PC-3 (cell line): ENCODE measurements around the gene GTF3C4. TPM values are rescaled to one million over a fixed set of nuclear protein-coding genes. Genes with fewer than 3 reads are reported as not detected.

Source experiments
- ATAC-seq: fragments of 200-7000 bp; cut with Tn5 transposase; 2 replicates; pipeline ENCODE4 v1.9.1; 2020; ENCODE audit warnings: mild to moderate bottlenecking, moderate library complexity
- BruUV-seq: library from RNA; stranded (reverse); fragments of 400-500 nt; replicated peaks from 2 replicates; lab custom pipeline; 2021; lab: Mats Ljungman, UMichigan
- CTCF ChIA-PET: fragments of 300-600 bp; sonication (Branson Sonifier 250); formaldehyde crosslinking; loops from one replicate; lab custom pipeline; 2022; ENCODE audit warnings: antibody characterized with exemption; lab: Charles Lee
- POLR2A ChIA-PET: fragments of 300-600 bp; sonication (Branson Sonifier 250); formaldehyde crosslinking; loops from one replicate; lab custom pipeline; 2022; ENCODE audit warnings: antibody characterized with exemption; ENCODE audit not compliant: unreplicated experiment; lab: Charles Lee
- DNase-seq: peaks from one replicate; pipeline ENCODE4 v3.0.0-alpha.2; 2015
- H2AFZ ChIP-seq: fragments of 300-600 bp; sonication (generic); 2 replicates; pipeline ENCODE4 v1.6.0; 2016; ENCODE audit warnings: antibody characterized with exemption, low read length
- H3F3A ChIP-seq: fragments of 300-600 bp; sonication (generic); one replicate; pipeline ENCODE4 v1.6.0; 2017; ENCODE audit warnings: antibody characterized with exemption, low read length, control low read depth, mild to moderate bottlenecking; ENCODE audit not compliant: unreplicated experiment
- H3K27ac ChIP-seq: fragments of 300-600 bp; sonication (generic); 2 replicates; pipeline ENCODE4 v1.5.1; 2016; ENCODE audit warnings: mild to moderate bottlenecking, low read length
- H3K27me3 ChIP-seq: fragments of 300-600 bp; sonication (generic); 2 replicates; pipeline ENCODE4 v1.6.1; 2016; ENCODE audit warnings: low read length, mixed read lengths
- H3K36me3 ChIP-seq: fragments of 300-600 bp; sonication (generic); 2 replicates; pipeline ENCODE4 v1.6.1; 2016; ENCODE audit warnings: low read depth, mixed run types, low read length, mixed read lengths
- H3K4me1 ChIP-seq: fragments of 300-600 bp; sonication (generic); 2 replicates; pipeline ENCODE4 v1.5.1; 2016; ENCODE audit warnings: low read length; ENCODE audit not compliant: insufficient read depth
- H3K4me2 ChIP-seq: fragments of 300-600 bp; sonication (generic); 2 replicates; pipeline ENCODE4 v1.6.0; 2016; ENCODE audit warnings: low read length
- H3K4me3 ChIP-seq: fragments of 300-600 bp; sonication (generic); 2 replicates; pipeline ENCODE4 v1.5.1; 2016; ENCODE audit warnings: mild to moderate bottlenecking, low read length, mixed read lengths
- H3K79me2 ChIP-seq: fragments of 300-600 bp; sonication (generic); 2 replicates; pipeline ENCODE4 v1.6.1; 2017; ENCODE audit warnings: low read length, mixed read lengths
- H3K9ac ChIP-seq: fragments of 300-600 bp; sonication (generic); 2 replicates; pipeline ENCODE4 v1.6.0; 2016; ENCODE audit warnings: mild to moderate bottlenecking, low read length
- H3K9me2 ChIP-seq: fragments of 300-600 bp; sonication (generic); replicated peaks from 2 replicates; pipeline ENCODE4 v1.6.1; 2016; ENCODE audit warnings: mixed run types, low read length, mixed read lengths
- H3K9me3 ChIP-seq: fragments of 300-600 bp; sonication (generic); 2 replicates; pipeline ENCODE4 v1.6.1; 2016; ENCODE audit warnings: low read length, mixed read lengths
- H4K20me1 ChIP-seq: fragments of 300-600 bp; sonication (generic); 2 replicates; pipeline ENCODE4 v1.6.1; 2016; ENCODE audit warnings: low read length, mixed read lengths
- CTCF ChIP-seq: fragments of 300-600 bp; sonication (generic); conservative IDR thresholded peaks from 2 replicates; pipeline ENCODE4 v1.5.1; 2017; ENCODE audit warnings: antibody characterized with exemption, low read depth, mild to moderate bottlenecking, low read length
- EZH2 ChIP-seq: fragments of 300-600 bp; sonication (generic); IDR thresholded peaks from one replicate; pipeline ENCODE4 v1.6.1; 2017; ENCODE audit warnings: antibody characterized with exemption, mild to moderate bottlenecking, low read length; ENCODE audit not compliant: unreplicated experiment
- EZH2phosphoT487 ChIP-seq: fragments of 300-600 bp; sonication (generic); IDR thresholded peaks from 2 replicates; pipeline ENCODE4 v1.6.1; 2018; ENCODE audit warnings: mild to moderate bottlenecking, antibody characterized with exemption, low read length, borderline replicate concordance
- intact Hi-C: fragments of 100-400 bp; cut with micrococcal nuclease; formaldehyde crosslinking; loops from 2 replicates; pipeline ENCODE4 v1.9.0; 2023
- total RNA-seq: library from RNA; depleted of rRNA; stranded (reverse); fragments of >200 nt; gene quantifications from 2 replicates; pipeline ENCODE4 v1.2.3, GENCODE V29; 2014

GTF3C4 gene
- total RNA-seq, 1 experiment from 2014 or later: 9.8 TPM

DNA sequence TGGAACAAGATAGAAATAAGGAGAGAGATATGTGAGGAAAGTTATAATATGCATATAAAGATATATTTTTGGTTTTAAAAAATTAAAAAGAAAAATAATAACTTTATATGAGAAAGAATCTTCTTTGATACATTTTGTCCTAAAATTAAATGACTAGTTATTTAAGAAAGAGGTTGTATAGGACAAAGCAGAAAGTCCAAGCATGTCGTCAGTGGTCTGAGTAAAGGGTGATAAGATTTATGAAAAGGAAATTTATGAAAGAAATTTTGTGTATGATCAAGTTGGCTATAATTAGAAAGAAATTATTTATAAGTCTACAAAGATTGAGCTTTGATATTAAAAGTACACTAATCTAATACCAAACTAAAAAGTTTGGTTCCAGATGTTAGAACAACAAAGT is 32.0 kb downstream of the GTF3C4 start:
- CTCF ChIA-PET: no interaction called here
- H3K9me2 ChIP-seq: no peaks in the 10 kb centered on the region
- DNase-seq (no peak), ATAC-seq (no peak)
- no peaks in the 10 kb centered on the region for H3K27me3 ChIP-seq
- H3K4me2 ChIP-seq: no peak overlapping the region
- POLR2A ChIA-PET: no interaction called here
- H3K9me3 ChIP-seq: peaks cover 8% of the 10 kb centered on the region; the same call in 1 of the 2 replicates
- H3K9ac ChIP-seq: no peak overlapping the region
- intact Hi-C loops: no loop called here
- H3K79me2 ChIP-seq: no peaks in the 10 kb centered on the region
- H3K27ac ChIP-seq: no peak overlapping the region
- H3K4me1 ChIP-seq: 0 out of 2 replicates have a peak, but pooled peaks cover 4% of the 10 kb centered on the region
- H3F3A ChIP-seq: peaks cover 3% of the 10 kb centered on the region
- H3K4me3 ChIP-seq: no peak overlapping the region
- H2AFZ ChIP-seq: no peak overlapping the region
- H4K20me1 ChIP-seq: no peaks in the 10 kb centered on the region
- BruUV-seq: no TSS peak
- TF ChIP-seq EZH2phosphoT487: no peak
- no peak for TF ChIP-seq EZH2
- TF ChIP-seq CTCF: no peak
- H3K36me3 ChIP-seq: no peaks in the 10 kb centered on the region

DNA sequence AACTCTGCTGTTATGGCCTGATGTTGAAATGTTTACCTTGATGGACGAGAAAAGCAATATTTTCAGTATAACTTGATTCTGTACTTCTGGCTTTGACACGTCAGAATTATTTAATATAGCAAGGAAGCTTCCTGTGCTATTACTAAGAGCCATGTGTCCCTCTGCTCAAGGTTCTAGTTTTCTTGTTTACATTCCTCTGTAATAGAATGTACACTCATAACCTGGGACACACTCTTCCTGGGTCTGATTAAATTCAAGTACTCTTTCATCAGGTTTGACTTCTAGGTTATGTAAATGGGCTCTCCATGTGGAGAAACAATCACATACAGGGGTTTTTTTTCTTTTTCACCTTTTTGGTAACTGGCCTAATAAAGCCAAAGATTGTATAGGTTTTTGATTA is 33.1 kb downstream of the GTF3C4 start:
- TF ChIP-seq CTCF (no peak), EZH2phosphoT487 (no peak), EZH2 (no peak)
- no peak overlapping the region for H3K9ac ChIP-seq
- no peaks in the 10 kb centered on the region for H4K20me1 ChIP-seq
- 0 out of 2 replicates have a peak, but pooled peaks cover 4% of the 10 kb centered on the region for H3K4me1 ChIP-seq
- H3K27ac ChIP-seq: no peak overlapping the region
- peaks cover 3% of the 10 kb centered on the region; the same call in 1 of the 2 replicates for H3K9me3 ChIP-seq
- peak; percentile 93 for ATAC-seq
- no peaks in the 10 kb centered on the region for H3K79me2 ChIP-seq
- peaks cover 3% of the 10 kb centered on the region for H3F3A ChIP-seq
- H3K4me3 ChIP-seq: no peak overlapping the region
- BruUV-seq: no TSS peak
- CTCF ChIA-PET: no interaction called here
- H3K27me3 ChIP-seq: no peaks in the 10 kb centered on the region
- POLR2A ChIA-PET: interaction anchor here (0.6 kb wide), 1 partner anchor 33 kb away, joined by 5 read pairs; no protein-coding TSS in a partner anchor
- intact Hi-C loops: no loop called here
- H3K36me3 ChIP-seq: no peaks in the 10 kb centered on the region
- H2AFZ ChIP-seq: no peak overlapping the region
- DNase-seq: peak; percentile 56
- H3K4me2 ChIP-seq: 0 out of 2 replicates have a peak overlapping the region, but pooled peaks have one; percentile 22
- H3K9me2 ChIP-seq: no peaks in the 10 kb centered on the region

DNA sequence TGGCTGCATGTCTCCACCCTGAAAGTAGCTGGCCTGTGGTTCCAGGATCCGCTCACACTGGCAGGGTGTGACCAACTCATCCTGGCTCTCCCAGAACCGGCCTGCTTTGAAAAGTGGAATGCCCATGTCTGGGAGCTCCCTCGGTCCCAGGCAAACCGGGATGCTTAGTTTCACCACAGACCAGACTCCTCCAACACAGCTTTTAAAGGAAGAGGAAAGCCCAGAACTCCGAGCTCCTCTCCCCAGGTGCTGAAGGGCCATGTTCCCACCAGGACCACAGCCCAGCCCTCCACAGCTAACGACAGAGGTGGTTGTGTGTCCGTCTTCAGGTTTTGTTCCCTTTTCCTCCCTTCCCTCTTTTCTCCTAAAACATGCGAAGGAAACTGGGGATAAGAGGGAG is 38.0 kb downstream of the GTF3C4 start:
- H3F3A ChIP-seq: peaks cover under 1% of the 10 kb centered on the region
- CTCF ChIA-PET: no interaction called here
- no peaks in the 10 kb centered on the region for H3K27me3 ChIP-seq
- H3K9me3 ChIP-seq: no peaks in the 10 kb centered on the region; the same call in 1 of the 2 replicates
- no peak overlapping the region for H2AFZ ChIP-seq
- no TSS peak for BruUV-seq
- H3K9me2 ChIP-seq: no peaks in the 10 kb centered on the region
- H4K20me1 ChIP-seq: no peaks in the 10 kb centered on the region
- no peak for DNase-seq
- 0 out of 2 replicates have a peak, but pooled peaks cover under 1% of the 10 kb centered on the region for H3K4me1 ChIP-seq
- intact Hi-C loops: no loop called here
- no peak overlapping the region for H3K9ac ChIP-seq
- no peak overlapping the region for H3K4me3 ChIP-seq
- no peak overlapping the region for H3K27ac ChIP-seq
- ATAC-seq: no peak
- H3K79me2 ChIP-seq: no peaks in the 10 kb centered on the region
- TF ChIP-seq EZH2: no peak
- H3K4me2 ChIP-seq: no peak overlapping the region
- H3K36me3 ChIP-seq: no peaks in the 10 kb centered on the region
- POLR2A ChIA-PET: no interaction called here
